Fibroblast of mammary gland (primary cell): Measurements from ENCODE around the gene MBD5.

ENCODE experiments used
- DNase-seq: peaks from one replicate; pipeline ENCODE4 v3.0.0-alpha.2; 2010; ENCODE audit warnings: low read depth
- H3K4me3 ChIP-seq: 2 replicates; pipeline ENCODE4 v1.5.1; 2011; ENCODE audit warnings: low read depth, mild to moderate bottlenecking, low read length, moderate library complexity; ENCODE audit not compliant: control insufficient read depth
- TF ChIP-seq, protein P1 (sequence below): conservative IDR thresholded peaks from 2 replicates; pipeline ENCODE4 v1.5.1; 2011; ENCODE audit warnings: low read depth, low read length, inconsistent platforms; ENCODE audit not compliant: control insufficient read depth, insufficient read depth

The MBD5 gene

DNA sequence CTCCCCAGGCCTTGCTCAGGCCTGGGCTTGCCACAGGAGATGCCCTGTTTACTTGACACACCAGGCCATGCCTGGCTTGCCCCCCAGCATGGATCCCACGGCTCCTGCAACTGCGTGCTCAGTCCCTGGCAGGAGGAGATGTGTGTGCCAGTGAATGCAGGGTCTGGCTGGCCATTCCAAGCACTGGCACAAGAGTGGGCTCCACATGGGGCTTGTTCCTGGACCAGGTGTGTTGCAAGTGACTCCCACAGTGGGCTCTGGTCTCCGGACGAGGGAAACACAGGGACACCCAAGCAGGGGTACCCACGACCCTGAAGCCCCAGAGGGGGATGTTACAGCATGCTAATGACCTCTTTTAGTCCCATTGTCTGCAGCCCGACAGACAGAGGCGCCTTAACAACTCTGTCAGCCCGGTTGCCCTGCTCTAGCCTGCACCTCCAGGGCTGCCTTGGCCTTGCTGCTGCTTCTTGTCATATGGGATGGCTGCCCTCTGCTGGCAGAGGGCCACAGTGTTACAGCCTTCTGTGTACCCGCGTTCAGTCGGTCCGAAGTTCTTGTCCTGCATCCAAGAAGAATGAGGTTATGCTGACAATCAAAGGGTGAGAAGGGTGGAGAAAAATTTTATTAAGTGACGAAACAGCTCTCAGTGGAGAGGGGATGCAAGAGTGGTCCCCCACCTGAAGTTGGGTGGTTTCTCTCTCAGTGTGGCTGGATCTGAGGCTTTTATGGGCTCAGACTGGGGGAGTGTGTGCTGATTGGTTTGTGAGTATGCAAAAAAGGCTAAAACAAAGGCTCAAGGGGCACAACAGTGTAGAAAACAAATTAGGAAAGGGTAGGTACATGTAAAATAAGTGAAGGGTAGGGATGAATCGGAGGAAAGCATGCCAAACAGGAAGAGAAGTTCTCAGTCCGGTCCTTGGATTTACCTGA, 180.4 kb downstream of the MBD5 start:
- no peak overlapping the region for H3K4me3 ChIP-seq
- peak; percentile 50 for DNase-seq
- TF ChIP-seq, protein P1, sequence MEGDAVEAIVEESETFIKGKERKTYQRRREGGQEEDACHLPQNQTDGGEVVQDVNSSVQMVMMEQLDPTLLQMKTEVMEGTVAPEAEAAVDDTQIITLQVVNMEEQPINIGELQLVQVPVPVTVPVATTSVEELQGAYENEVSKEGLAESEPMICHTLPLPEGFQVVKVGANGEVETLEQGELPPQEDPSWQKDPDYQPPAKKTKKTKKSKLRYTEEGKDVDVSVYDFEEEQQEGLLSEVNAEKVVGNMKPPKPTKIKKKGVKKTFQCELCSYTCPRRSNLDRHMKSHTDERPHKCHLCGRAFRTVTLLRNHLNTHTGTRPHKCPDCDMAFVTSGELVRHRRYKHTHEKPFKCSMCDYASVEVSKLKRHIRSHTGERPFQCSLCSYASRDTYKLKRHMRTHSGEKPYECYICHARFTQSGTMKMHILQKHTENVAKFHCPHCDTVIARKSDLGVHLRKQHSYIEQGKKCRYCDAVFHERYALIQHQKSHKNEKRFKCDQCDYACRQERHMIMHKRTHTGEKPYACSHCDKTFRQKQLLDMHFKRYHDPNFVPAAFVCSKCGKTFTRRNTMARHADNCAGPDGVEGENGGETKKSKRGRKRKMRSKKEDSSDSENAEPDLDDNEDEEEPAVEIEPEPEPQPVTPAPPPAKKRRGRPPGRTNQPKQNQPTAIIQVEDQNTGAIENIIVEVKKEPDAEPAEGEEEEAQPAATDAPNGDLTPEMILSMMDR: peak; percentile 36

DNA sequence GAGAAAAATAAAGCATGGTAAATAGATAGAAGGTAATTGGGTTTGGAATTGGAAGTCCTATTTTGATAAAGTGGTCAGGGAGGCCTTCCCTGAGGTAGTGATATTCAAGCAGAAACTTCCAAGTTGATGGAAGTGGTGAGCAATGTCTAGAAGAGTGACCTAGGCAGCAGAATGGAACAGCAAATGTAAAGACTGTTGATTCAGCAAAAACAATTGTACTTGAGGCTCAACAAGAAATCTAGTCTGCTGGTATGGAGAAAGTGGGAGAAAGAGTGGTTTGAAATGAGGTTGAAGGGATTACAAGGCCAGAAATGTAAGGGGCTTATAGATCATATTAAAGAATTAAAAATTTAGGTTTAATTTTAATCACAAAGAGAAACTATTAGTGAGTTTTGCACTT, 181.3 kb downstream of the MBD5 start:
- TF ChIP-seq, protein P1: no peak
- no peak overlapping the region for H3K4me3 ChIP-seq
- DNase-seq: no peak

DNA sequence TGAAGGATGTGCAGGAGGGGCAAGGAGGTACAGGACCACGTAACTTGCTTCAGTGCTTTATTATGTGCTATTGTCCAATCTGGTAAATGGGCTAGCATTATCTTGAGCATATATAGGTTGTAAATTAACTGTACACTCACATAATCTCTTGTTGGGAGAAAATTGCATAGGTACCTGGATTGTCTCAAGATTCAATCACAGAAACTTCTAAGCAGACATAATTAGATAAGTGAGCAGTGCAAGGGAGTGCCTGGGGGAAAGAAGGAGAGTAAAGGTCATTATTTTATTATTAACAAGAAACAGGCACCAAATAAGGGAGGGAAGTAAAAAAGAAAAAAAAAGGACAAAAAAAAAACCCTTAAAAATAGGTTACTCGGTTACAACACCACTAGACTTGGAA, 186.2 kb downstream of the MBD5 start:
- TF ChIP-seq, protein P1: no peak
- H3K4me3 ChIP-seq: no peak overlapping the region
- no peak for DNase-seq

DNA sequence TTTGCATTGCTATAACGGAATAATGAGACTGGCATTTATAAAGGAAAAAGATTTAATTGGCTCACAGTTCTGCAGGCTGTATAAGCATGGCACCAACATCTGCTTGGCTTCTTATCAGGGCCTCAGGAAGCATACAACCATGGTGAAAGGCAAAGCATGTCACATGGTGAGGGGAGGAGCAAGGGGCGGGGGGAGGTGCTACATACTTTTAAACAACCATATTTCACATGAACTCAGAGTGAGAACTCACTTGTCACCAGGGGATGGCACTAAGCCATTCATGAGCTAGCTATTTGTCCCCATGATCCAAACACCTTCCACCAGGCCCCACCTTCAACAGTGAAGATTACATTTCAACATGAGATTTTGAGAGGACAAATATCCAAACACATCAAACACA, 188.7 kb downstream of the MBD5 start:
- DNase-seq: no peak
- no peak overlapping the region for H3K4me3 ChIP-seq
- TF ChIP-seq, protein P1: no peak

DNA sequence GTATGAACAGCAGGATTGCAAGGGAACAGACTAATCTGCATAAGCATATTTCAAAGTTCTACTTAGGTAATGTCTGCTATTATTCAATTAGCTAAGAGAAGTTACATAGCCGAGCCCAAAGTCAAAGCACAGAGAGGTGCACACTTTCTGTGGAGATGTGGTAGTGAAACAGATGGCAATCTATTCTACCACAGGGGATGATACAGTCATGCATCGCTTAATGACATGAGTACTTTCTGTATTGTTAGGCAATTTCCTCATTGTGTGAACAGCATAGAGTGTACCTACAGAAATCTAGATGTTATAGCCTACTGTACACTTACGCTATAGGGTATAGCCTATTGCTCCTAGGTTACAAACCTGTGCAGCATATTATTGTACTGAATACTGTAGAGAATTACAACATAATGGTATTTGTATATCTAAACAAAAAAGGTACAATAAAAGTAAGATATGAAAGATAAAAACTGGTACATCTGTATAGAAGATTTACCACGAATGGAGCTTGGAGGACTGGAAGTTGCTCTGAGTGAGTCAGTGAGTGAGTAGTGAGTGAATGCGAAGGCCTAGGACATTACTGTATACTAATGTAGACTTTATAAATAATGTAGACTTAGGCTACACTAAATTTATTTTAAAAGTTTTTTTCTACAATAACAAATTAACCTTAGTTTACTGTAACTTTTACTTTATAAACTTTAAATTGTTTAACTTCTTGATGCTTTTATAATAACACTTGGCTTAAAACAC, 197.6 kb downstream of the MBD5 start:
- DNase-seq: peak; percentile 11
- TF ChIP-seq, protein P1: no peak
- no peak overlapping the region for H3K4me3 ChIP-seq

DNA sequence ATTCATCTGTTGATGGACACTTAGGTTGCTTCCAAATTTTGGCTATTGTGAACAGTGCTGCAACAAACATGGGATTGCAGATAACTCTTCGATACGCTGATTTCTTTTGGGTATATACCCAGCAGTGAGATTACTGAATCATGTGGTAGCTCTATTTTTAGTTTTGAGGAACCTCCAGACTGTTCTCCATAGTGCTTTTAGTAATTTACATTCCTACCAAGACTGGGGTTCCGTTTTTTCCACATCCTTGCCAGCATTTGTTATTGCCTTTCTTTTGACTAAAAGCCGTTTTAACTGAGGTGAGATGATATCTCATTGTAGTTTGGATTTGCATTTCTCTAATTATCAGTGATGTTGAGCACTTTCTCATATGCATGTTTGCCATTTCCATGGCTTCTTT, 200.3 kb downstream of the MBD5 start:
- DNase-seq: no peak
- TF ChIP-seq, protein P1: no peak
- H3K4me3 ChIP-seq: no peak overlapping the region
